Breast epithelium (tissue), 4 donors: ENCODE results near the gene TMEM9. TPM values are rescaled to one million over a fixed set of nuclear protein-coding genes. Genes with fewer than 3 reads are reported as not detected.

Experiments
- DNase-seq, 2 donors: peaks; one replicate each; pipeline ENCODE4 v3.0.0-alpha.2; 2019; ENCODE audit warnings: low spot score in 2 of 2
- H3K27ac ChIP-seq, 2 donors: fragments of 200-600 bp; sonication (generic) in 1 of 2; one replicate each; pipeline ENCODE4 v1.5.1; 2016 to 2019; ENCODE audit warnings: mild to moderate bottlenecking in 1 of 2
- H3K27me3 ChIP-seq, 2 donors: fragments of 200-600 bp; sonication (generic) in 1 of 2; one replicate each; pipeline versions ENCODE4 v1.5.1 to v1.6.0; 2017 to 2019; ENCODE audit warnings: control low read depth in 1 of 2, mild to moderate bottlenecking in 1 of 2
- H3K36me3 ChIP-seq: fragments of 200-600 bp; one replicate; pipeline ENCODE4 v1.5.1; 2019
- H3K4me1 ChIP-seq, 2 donors: fragments of 200-600 bp; sonication (generic); one replicate each; pipeline ENCODE4 v1.5.1; 2016 to 2019; ENCODE audit warnings: control low read depth in 1 of 2
- H3K4me3 ChIP-seq, 3 donors: fragments of 200-600 bp; sonication (generic); 1 replicate in 2 of 3; 2 replicates in 1 of 3; pipeline ENCODE4 v1.5.1; 2016 to 2019; ENCODE audit warnings: mild to moderate bottlenecking in 3 of 3, moderate library complexity in 2 of 3
- H3K9me3 ChIP-seq, 2 donors: fragments of 200-600 bp; sonication (generic) in 1 of 2; one replicate each; pipeline ENCODE4 v1.5.1; 2016 to 2019; ENCODE audit warnings: control low read depth in 1 of 2
- CTCF ChIP-seq, 3 donors: fragments of 450-650 bp; IDR thresholded peaks; one replicate each; pipeline ENCODE4 v1.5.1; 2016 to 2017; ENCODE audit warnings: antibody characterized with exemption in 3 of 3, mild to moderate bottlenecking in 3 of 3, moderate library complexity in 3 of 3
- POLR2A ChIP-seq: fragments of 450-650 bp; IDR thresholded peaks from one replicate; pipeline ENCODE4 v1.6.1; 2016; ENCODE audit warnings: antibody characterized with exemption, mild to moderate bottlenecking, moderate library complexity
- POLR2AphosphoS5 ChIP-seq, 3 donors: sonication (generic); formaldehyde crosslinking; IDR thresholded peaks; one replicate each; pipeline ENCODE4 v1.6.1; 2017; ENCODE audit warnings: antibody characterized with exemption in 3 of 3
- intact Hi-C: fragments of 100-400 bp; cut with DNase I; formaldehyde crosslinking; loops from one replicate; pipeline ENCODE4 v1.15.1; 2023; ENCODE audit warnings: low total_unique reads
- total RNA-seq, 3 donors: library from RNA; depleted of rRNA; stranded (reverse); fragments of >200 nt; gene quantifications; one replicate each; pipeline ENCODE4 v1.1.0, GENCODE V29; 2016

The TMEM9 gene
- total RNA-seq, 3 donors from 2014 or later = 48.3 to 104 (median 99.8) TPM

DNA sequence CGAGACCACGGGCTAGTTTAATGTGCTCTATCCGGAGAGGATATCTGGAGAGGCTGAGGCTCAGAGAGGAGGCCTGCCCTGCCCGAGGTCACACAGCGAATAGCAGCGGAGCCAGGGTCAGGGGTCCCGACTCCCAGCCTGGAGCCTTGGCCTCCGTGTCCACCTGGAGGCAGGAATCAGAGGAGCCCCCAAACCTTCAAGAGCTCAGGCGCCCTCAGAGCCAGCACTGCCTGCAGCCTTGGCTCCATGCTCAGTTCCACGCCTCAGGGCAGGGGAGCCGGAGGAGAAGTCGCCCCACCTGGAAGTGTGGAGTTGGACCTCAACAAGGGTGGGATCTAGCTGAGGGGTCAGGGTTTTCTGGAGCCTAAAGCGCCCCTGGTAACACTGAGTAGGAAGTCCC lies 25.3 kb downstream of the TMEM9 start:
- Histone ChIP-seq H3K4me3 (no peak overlapping the region), H3K9me3 (no peaks in the 10 kb centered on the region), H3K27me3 (no peaks in the 10 kb centered on the region), H3K4me1 (no peaks in the 10 kb centered on the region), H3K27ac (no peak overlapping the region), H3K36me3 (no peaks in the 10 kb centered on the region)
- intact Hi-C loops = no loop called here
- TF ChIP-seq POLR2A = no peak
- no peak for TF ChIP-seq CTCF (IDR thresholded peaks at IDR 0.05)
- TF ChIP-seq POLR2AphosphoS5 (IDR thresholded peaks at IDR 0.05) = no peak
- no peak for DNase-seq

DNA sequence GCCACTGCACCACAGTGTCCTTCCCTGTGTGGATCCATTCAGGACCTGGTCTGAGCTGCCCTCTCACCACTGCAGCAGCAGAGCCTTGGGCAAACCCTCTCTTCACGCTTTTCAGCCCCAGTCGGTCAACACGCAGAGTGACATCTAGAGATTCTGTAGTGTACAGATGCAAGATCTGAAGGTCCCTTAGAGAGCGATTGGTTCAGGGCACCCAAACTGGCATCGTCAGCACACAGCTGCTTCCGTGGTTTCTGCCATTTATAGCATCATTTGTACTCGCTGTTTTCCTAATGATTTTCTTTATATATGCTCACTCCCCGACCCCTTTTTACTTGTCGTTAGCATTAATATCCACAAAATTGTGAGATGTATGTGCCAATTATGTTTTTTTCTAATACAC lies 25.8 kb downstream of the TMEM9 start:
- H3K36me3 ChIP-seq = no peaks in the 10 kb centered on the region
- no peaks in the 10 kb centered on the region for H3K9me3 ChIP-seq
- no peaks in the 10 kb centered on the region for H3K27me3 ChIP-seq
- intact Hi-C loops = no loop called here
- no peak overlapping the region for H3K27ac ChIP-seq
- no peaks in the 10 kb centered on the region for H3K4me1 ChIP-seq
- TF ChIP-seq POLR2A (no peak), POLR2AphosphoS5 (IDR thresholded peaks at IDR 0.05) (no peak), CTCF (IDR thresholded peaks at IDR 0.05) (no peak)
- no peak for DNase-seq
- H3K4me3 ChIP-seq = no peak overlapping the region

DNA sequence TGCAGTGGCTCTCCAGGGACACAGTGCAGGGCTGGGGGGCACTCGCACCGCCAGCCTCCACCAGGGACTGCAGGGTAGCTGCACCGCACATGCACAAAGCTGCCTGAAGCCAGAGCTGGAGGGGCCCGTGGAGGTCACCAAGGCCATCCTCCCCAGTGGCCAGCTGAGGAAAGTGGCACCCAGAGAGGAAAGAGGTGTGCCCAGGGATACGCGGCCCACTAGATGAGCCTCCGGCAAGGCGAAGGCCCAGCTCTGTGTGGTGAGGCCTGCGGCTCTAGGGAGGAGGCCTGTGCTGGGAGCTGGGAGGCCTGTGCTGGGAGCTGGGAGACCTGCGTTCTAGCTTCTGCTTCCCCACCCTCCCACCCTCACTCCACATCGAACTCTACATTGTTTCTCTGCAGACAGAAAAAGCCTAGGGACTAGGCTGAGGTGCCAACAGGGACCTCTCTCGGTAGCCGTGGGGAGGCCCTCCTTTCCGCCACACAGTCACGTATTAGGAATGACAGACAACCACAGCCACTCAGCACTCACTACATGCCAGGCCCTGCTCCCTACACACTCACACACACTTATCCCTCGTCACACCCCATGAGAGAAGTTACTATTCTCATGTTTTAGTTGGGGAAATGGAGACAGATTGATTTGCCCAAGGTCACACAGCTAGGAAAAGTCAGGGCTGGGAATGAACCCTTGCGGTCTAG lies 26.4 kb downstream of the TMEM9 start:
- Histone ChIP-seq H3K9me3 (no peaks in the 10 kb centered on the region), H3K4me3 (no peak overlapping the region), H3K27ac (no peak overlapping the region), H3K4me1 (no peaks in the 10 kb centered on the region), H3K36me3 (no peaks in the 10 kb centered on the region), H3K27me3 (no peaks in the 10 kb centered on the region)
- no peak for TF ChIP-seq CTCF (IDR thresholded peaks at IDR 0.05)
- no peak for TF ChIP-seq POLR2A
- TF ChIP-seq POLR2AphosphoS5 (IDR thresholded peaks at IDR 0.05) = no peak
- intact Hi-C loops = no loop called here
- no peak for DNase-seq

GRCh38 chr1:201126832-201127754 lies 27.2 kb downstream of the TMEM9 start, which contains the start of gene ASCL5:
TSS of gene ASCL5 (minus strand) at chr1:201127184. CDS start at chr1:201115372, 11,812 bp downstream.
- TF ChIP-seq POLR2AphosphoS5 (IDR thresholded peaks at IDR 0.05) (no peak), CTCF (IDR thresholded peaks at IDR 0.05) (no peak), POLR2A (no peak)
- Histone ChIP-seq H3K4me3 (no peak within 1 kb of the TSS), H3K4me1 (no peaks in the 10 kb centered on the region), H3K36me3 (no peaks in the 10 kb centered on the region), H3K27ac (no peak within 1 kb of the TSS), H3K9me3 (no peaks in the 10 kb centered on the region), H3K27me3 (no peaks in the 10 kb centered on the region)
- no peak for DNase-seq
- intact Hi-C loops = no loop called here

DNA sequence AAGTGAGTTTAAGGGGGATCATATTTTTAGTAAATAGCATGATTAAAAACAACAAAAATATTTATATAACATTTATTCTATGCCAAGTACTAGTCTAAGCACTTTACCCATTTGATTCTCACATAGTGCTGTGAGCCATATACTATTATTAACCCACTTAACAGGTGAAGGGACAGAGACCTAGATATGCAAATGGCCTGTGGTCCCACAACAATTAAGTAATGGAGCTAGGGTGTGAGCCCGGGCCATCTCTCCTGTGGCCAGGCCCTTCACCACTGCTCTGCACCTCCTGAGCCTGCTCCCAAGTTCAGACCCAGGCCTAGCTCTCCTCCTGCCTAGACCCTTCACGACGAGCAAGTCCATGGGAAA lies 27.8 kb downstream of the TMEM9 start:
- no peak overlapping the region for H3K27ac ChIP-seq

More for the DNA sequence above, 27.8 kb downstream of the TMEM9 start:
- DNase-seq = no peak
- TF ChIP-seq POLR2A (no peak), CTCF (IDR thresholded peaks at IDR 0.05) (no peak), POLR2AphosphoS5 (IDR thresholded peaks at IDR 0.05) (no peak)
- no peaks in the 10 kb centered on the region for H3K9me3 ChIP-seq
- no peak overlapping the region for H3K4me3 ChIP-seq
- intact Hi-C loops = no loop called here
- H3K36me3 ChIP-seq = no peaks in the 10 kb centered on the region
- no peaks in the 10 kb centered on the region for H3K4me1 ChIP-seq
- no peaks in the 10 kb centered on the region for H3K27me3 ChIP-seq
